Measurements from ENCODE around the gene RNF166.
A peak's percentile ranks its signal among the peaks of the same experiment; 100 is the strongest.
"Not testable (repeated sequence)": the region's sequence is repeated elsewhere in the genome, so short reads cannot be mapped to it uniquely, and the experiment has no call there.

The RNF166 gene

DNA sequence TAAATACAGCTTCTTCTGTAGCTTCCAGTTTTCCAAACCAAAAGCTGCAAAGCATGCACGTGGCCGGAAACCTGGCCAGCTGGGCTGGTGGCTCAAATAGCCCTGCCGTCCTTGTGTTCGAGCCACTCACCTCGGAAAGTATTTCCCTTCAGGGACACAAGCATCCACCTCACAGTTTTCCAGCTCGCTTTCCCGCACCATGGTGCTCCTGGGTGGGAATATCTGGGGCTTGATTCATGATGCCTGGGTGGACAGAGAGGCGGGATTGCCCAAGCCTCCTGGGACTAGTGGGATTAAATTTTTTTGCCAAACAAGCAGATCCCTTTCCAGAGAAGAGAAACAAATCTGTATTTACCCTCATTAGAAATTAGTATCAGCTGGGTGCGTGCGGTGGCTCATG is 36.2 kb downstream of the RNF166 start:
- DNase-seq, result no peak

DNA sequence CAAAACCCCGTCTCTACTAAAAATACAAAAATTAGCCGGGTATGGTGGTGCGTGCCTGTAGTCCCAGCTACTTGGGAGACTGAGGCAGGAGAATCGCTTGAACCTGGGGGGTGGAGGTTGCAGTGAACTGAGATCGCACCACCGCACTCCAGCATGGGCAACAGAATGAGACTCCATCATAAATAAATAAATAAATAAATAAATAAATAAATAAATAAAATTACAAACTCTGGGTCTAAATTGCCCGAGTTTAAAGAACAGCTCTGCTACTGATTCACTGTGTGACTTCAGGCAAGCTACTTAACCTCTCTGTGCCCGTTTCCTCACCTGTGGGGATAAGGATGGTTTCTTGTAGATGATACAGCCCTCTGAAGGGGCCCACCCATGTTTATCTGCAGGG is 36.7 kb downstream of the RNF166 start:
- not testable (repeated sequence) for DNase-seq

DNA sequence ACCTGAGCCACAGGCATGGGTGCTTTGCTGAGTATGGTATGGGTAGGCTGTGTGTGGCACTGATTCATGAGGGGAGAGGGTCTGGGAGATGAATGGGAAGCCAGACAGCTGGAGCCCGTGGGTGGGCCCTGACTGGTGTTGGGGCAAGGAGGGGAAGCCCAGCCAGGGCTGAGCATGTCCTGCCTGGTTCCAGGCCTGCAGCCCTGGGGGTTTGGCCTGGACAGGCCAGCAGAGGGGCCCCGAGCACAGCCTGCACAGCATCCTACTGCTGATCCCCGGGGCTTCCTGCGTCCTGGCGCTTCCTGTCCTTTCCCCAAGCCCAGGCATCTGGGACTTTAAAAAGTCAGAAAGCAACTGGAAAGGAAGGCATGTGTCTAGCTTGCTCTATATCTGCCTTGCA is 38.7 kb downstream of the RNF166 start:
- DNase-seq, result no peak

DNA sequence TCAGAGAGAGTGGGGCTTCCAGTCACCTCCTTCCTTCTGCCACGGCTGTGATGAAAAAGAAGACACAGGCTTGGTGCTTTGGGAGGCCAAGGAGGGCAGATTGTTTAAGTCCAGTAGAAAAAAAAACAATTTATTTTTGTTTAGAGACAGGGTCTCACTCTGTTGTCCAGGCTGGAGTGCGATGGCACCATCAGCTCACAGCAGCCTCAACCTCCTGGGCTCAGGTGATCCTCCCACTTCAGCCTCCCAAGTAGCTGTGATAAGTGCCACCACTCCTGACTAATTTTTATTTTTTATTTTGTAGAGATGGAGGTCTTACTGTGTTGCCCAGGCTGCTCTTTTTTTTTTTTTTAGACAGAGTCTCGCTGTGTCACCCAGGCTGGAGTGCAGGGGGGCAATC is 40.6 kb downstream of the RNF166 start:
- no peak for DNase-seq

DNA sequence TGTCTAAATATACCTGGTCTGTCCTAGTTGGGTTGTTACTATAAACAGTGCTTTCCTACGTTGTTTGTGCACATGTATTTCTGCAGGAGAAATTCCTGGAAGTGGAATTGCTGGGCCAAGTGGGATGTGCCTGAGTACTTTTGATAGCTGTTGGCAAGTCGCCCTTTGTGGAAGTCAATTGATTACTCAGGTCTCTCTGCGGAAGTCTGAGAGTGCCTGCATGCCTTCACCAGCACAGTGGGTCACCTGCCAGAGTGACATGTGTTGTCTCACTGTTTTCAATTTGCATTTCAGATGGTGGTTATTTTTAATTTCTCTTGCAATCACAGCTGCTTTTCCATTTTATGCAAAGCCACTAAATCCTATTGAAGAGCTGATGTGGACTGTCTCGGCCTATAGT is 41.1 kb downstream of the RNF166 start:
- DNase-seq, result no peak

DNA sequence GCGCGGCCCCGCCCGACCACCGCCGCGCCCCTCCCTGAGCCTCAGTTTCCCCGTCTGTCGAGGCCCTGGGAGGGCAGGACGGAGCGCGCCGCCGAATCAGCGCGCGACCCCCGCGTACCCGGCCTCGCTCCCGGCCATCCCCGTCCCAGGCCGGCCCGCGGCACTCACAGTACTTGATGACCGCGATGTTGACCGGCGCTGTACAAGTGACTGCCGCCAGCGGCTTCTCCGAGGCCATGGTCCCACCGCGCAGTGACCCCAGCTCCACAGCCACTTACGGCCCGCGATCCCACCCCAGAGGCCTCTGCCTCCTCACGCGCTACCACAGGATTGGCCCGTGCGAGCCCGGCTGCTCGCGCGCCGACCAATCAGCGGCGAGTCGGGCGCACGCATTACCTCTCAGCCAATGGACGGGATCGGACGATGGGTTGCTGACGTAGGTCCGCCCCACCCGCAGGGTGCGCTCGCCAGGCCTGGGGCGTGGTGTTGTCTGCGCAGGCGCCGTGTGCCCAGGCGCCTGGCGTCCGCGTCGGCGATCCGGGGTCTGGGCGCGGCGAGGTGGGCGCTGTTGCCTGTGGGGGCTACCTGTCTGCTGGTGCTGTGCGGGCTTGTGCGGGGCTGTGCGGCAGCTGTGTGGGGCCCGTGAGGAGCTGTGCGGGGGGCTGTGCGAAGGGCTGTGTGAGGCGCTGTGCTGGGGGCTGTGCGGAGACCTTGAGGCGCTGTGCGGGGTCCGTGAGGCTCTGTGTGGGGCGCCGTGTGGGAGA is 43.2 kb downstream of the RNF166 start, which contains the start of gene MVD:
Gene MVD, minus strand, starts transcription at position 249 of the 764 bp plus-strand sequence. Its CDS starts 11 bp downstream, at position 238.
- DNase-seq, result peak; percentile 73

DNA sequence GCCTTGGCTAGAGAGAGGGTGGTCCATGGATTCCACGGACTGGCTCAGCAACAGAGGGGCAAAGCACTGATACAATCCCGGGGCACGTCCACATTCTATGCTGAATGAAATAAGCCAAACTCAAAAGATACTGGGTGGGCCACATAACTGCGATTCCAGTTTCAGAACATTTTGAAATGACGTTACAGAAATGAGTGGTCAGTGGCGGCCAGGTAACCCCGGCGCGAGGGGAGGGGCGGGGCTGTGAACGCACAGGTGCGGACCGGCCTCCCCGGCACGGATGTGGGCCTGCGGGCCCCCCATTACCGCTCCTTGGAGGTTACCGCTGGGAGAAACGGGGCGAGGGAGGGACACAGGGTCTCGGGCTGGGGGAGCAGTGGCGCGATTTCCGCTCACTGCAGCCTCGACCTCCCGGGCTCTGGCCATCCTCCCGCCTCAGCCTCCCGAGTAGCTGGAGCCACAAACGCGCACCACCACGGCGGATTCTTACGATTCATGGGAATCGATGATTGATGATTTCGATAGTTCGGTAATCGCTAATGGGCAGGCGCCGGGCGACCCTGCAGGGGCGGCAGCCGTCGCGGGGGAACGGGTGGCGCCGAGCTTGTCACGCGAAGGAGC is 43.9 kb downstream of the RNF166 start:
- DNase-seq, result no peak

DNA sequence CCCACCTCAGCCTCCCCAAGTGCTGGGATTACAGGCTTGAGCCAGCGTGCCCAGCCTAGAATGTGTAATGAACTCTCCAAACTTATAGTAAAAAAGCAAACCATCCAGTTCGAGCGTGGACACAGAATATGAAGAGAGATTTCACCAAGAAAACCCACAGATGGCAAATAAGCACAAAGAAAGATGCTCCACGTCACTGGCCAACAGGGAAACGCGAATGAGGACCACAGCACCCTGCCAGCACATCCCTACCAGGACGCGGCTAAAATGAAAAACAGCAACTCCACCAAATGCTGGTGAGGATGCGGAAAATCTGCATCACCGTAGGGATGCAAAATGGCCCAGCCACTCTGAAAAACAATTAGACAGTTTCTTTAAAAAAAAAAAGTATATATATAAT is 44.7 kb downstream of the RNF166 start:
- DNase-seq, result no peak

DNA sequence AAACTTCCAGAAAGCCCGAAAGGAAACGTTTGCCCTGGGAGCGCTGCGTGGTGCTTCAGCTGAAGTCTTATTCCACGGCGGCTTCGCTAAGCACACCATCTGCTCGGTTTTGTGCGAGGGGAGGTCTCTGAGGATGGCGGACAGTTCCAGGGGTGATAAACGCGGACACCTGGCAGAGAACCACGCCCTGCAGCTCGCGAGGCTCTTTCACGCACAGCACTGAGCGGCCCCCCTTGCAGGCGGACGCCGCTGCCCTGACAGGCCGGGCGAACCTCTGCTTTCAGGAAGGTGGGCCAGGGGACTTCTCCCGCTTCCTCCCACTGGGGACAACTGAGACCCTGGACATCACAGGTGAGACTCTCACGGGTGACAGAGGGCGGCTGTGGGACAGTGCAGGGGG is 47.0 kb downstream of the RNF166 start:
- no peak for DNase-seq

DNA sequence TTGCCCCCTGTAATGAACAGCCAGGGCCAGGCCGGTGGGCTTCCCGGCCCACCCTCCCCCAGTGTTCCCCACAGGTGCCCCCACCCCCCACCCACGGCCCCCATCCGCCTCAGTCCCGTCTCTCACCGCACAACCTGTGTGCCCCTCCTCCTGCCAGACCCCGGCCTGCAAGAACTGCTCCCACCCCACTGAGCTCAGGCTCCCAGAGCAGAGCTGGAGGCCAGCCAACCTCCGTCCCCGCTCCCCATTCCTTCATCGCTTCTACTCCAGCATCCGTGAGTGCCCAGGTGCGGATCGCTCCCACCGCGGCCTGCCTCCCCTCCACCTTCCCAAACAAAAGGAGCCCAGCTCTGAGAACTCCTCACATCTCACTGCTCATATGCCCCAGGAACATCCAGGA is 47.5 kb downstream of the RNF166 start:
- DNase-seq, result peak; percentile 9

DNA sequence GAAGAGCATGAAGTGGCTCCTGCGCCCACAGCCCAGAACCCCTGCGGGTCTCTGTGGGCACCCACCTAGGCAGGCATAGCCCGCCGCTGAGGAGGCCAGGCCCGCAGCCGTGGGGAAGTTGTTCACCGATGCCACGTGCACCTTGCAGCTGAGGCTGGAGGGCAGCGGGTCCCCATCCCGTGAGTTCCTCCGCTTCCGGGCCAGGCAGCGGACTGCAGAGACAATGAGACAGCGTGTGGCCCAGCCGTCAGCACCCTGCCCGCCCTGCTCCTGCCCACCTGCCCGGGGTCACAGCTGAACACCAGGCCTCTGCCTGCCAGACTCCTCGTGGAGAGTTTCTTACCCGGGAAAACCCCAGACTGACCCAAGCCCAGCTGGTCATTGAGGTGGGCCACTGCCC is 48.8 kb downstream of the RNF166 start:
- DNase-seq, result no peak

DNA sequence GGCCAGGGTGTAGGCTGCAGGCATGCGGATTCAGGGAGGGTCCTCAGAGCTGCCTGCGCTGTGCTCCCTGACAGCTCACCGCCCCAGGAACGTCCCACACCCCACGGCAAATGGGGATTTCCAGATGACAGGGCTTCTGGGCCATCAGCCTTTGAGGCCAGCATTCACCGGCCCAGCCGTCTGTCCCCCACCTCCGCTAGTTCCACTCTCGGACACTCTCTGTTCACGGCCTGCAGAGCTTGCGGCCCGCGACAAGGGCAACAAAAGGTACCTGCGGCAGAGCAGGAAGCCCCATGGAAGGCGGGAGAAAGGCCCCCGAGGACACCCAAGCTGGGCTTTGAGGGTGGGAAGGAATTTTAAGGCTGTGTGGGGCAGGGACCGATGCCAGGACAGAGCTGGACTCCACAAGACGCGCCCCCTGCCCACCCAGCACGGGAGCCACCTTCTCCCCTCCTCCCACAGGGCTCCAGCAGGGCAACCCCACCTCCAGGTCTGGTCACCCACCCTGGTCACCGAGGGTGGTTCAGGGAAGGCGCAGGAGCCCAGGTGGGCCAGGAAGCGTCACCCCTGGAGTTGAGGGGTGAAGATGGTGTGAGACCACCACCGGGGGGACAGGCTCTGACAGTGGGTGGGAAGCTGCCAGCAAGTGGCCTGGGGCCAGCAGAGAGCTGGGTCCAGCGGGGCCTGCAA is 49.8 kb downstream of the RNF166 start:
- no peak for DNase-seq

DNA sequence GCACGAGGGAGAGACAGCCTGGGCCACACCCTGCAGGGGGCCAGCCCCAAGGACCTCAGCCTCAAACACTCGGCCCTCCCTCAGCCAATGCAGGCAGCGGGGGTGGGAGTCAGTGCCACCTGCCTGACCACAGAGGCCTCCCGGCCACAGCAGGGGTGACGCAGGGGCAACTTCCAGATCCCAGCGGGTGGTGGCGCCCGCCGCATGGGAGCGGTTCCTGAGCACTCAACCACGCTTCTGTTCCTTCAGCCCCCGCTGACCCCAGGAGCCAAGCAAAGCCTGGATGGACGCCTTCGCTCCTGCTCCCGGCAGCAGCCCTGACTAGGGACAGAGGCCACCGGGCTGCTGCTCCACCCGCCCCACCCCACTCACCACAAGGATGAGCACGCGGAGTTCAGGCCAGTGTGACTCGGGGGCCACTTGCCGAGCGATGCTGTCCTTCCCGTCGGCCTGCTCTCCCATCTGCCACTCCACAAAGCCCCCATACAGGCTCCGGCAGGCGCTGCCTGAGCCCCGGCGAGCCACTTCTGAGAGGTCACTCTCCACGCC is 50.4 kb downstream of the RNF166 start:
- DNase-seq, result no peak

DNA sequence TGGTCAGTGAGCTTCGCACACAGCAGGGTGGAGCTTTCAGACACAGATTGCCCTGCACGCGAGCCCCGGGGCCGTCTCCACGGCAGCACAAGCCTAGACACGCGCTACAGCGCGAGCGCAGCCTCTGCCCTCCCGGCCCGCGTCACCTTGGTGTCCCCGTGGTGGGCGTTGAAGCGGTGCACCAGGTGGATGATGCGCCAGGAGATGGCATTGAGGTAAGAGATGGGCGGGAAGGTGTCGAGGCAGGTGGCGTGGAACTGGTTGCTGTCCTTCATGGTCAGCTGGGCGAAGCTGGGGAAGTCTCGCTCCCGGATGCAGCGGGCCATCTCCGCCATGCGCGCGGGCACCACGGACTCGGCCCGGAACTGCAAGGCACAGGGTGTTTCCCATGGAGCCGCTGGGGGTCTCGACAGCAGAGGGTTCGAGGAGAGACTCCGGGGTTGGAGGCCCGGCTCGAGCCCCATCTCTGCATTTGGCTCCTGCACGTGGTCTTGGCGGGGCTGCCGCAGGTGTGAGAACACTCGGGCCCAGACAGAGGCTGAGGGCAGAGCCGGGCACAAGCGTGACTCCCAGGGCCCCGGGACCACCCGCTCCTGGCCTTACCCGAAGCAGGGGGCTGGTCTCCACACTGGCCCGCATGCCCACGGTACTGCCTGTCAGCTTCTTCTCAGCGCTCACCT is 51.0 kb downstream of the RNF166 start:
- DNase-seq, result no peak

DNA sequence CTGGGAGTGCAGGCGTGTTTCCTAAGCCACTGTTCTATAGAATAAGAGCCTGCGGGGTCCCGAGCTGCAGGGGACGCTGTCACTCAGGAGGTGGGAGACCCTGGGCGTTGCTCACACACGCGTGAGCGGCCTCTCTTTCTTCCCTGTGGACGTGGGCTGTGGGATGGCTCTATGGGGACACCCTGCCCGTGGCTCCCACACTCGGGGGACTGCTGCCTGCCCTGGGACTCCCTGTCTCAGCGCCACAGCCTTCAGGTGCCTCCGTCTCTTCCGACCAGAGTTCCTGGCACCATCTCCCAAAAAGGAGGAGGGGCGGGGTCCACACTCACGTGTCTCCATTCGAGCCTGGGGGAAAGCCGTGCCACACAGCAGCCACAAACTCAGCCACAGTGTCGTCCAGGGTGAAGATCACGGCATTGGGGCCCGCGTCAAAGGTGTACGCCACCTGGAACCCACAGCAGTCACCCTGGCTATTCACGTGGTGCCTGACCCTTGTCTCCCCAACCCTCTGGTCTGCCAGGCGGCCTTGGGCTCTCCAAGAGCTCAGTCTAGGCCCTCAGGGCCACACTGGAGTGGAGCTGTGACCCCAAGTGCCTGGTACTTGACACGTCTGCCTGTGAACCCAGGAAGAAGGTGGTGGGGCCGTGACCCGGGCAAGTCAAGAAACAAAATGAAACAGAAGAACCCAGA is 51.7 kb downstream of the RNF166 start:
- no peak for DNase-seq

DNA sequence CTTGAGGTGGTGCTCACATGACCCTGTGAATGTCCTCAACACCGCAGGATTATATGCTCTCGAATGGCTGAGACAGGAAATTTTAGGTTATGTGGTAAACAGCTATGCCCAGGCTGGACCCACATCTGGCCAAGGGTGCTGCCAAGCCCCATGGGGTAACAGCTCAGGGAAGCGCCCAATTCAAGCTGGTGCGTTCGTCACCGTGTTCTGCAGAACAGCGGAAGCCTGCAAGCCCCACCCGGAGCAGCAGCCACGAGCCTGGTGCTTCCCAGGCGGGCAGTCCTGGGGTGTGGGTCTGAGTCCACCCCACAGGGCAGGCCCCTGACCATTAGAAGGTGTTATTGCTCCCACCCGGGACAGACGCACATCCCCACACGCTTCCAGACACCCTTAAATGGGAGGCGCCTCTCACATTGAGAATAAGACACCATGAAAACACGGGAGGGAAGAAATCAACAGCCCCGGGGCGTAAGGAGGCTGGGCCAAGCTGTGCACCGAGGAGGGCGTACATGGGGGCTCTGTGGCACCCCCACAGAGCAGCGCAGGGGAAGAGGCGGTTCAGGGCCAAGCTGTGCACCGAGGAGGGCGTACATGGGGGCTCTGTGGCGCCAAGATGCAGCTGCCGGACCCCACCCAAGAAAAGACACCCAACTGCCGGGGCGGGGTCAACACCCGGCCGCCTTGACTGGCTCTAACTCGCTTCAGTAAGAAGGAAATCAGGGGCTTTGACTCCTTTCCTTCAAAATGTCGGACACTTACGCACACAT is 52.4 kb downstream of the RNF166 start:
- no peak for DNase-seq

DNA sequence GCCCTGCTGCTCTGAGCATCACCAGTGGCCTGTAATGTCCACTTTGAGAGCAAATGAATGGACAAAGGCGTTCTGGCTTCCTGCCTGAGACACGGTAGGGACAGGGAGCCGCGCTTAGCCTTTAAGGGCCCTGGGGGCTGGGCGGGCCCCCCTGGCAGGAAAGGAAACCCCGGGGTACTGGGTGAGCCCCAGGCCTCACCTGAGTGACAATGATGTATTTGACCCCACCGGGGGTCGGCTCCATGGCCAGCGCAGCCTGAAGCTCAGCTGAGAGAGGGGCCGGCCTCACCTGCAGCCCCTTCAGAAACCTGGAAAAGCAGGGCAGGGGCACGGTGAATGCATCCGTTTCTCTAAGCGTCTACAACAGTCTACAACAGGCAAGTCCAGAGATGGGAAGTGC is 53.1 kb downstream of the RNF166 start:
- no peak for DNase-seq

DNA sequence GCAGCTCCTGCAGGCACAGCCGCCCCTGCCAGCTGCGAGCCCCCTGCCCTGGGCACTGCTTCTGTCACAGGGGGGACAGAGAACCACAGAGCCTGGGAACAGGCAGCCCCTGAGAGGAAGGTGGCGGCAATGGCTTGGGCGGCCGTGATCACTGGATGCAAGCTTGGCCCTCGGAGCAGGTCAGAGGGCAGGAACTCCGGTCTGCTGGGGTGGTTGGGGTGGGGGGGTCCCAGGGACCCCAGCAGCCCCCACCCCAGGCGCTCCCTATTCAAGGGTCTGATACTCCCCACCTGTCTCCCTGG is 53.5 kb downstream of the RNF166 start:
- no peak for DNase-seq

DNA sequence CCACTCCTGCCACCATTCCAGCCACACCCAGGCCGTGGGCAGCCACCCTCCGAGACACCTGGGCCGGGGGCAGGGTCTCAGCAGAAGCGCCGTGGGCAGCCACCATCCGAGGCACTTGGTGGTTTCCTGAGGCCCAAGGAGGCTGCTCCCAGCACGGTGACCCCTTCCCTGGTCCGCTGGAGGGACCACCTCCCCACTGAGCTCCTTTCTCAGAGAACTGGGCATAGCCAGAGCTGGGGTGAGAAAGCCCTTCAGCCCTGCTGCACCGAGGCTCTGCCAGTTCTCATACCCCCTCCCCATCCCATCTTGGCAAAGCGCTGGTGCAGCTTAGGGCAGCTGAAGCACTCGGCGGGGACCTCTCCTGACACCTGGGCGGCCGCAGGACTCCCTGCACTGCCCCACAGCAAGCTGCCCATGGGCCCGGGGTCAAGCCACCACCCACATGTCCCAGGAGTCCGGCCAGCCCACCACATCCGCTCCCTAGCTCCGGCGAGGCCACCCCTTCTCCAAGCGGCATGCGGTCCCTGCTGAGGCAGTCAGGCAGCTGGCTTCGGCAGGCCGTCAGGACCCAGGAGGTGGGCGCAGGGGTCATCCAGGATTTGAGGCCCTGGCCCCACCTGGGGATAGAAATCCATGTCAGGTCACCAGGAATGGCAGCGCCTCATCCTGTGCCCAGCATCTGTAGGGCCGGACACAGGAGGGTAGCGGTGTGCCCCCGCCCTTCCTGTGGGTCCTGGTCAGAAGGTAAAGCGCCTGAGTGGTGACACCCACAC is 54.0 kb downstream of the RNF166 start:
- no peak for DNase-seq

DNA sequence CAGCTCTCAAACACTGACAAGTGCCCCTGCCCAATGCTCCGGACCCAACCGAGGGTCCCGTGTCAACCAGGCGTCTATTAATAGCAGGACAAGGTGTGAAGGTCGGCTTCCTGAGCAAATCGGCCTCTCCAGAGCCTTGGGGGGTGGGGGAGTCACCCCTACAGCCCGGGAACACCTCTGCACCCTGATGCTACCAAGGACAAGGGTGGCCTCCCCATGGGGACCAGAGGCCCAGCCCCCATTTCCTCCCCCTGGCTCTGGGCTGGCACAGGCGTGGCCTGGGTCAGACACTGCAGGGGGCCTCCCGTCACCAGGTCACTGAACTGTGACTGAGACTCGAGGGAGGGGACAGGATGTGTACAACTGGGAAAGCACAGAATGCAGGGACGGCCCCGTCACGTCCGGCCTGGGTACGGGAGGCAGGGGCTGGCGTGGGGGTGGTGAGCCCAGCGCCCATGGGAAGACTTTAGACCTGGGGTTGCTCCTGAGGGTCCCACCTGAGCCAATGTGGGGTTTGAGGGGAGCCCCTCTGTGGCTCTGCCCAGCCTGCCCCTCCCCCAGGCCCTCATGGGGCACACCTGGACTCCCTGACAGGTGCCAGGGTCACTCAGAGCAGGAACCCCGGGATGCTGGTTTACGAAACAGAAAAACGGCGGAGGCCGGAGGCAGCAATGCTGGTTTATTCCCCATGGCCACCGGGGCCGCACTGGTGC is 54.8 kb downstream of the RNF166 start:
- DNase-seq, result no peak
